Measurements from ENCODE around the gene SOX5. TPM values are rescaled to one million over a fixed set of nuclear protein-coding genes. Genes with fewer than 3 reads are reported as not detected.

SOX5 gene
- polyA plus RNA-seq, 1 donor, result 3.5 TPM

DNA sequence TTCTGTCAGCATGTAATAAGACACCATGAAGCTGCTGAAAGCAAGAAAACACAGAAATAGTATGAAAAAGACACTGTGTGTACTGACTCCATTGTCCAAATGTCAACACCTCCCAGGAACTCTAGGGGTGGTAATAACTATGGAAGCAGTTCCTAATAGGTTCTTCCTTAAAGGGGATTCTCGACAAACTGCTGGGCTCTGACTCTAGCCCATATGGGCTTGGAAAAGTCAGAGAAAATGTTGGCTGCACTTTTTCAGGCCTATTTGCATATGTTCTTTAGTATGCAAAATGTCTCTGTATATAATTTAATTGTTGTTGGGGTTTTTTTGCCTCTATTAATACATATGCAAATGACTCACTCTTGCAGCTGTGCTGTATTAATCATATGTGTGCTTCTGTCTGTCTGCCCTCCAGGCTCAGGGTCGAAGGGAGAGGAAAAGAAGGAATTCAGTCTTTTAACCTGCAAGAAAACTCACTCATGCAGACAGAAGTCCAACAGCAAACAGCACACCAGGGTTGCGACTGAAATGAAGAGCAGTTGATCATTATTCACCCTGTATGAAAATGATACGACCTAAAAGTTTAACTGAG lies 317.6 kb downstream of the SOX5 start:
- Histone ChIP-seq H3K36me3 (ENCODE audit: control insufficient read depth, insufficient read depth, low read length) (no peaks in the 10 kb centered on the region), H3K9me3 (ENCODE audit: control insufficient read depth, low read depth, low read length) (no peaks in the 10 kb centered on the region), H3K4me1 (ENCODE audit: control insufficient read depth, insufficient read depth, low read length) (no peaks in the 10 kb centered on the region), H3K27me3 (ENCODE audit: control insufficient read depth, insufficient read depth, low read length) (no peaks in the 10 kb centered on the region), H3K27ac (ENCODE audit: low read length) (no peak overlapping the region), H3K4me3 (ENCODE audit: low read length) (no peak overlapping the region)
- DNase-seq, result no peak
- 67% methylated on average over 1 of the region's 4 CpGs for WGBS (ENCODE audit: insufficient coverage, low lambda C conversion rate)

DNA sequence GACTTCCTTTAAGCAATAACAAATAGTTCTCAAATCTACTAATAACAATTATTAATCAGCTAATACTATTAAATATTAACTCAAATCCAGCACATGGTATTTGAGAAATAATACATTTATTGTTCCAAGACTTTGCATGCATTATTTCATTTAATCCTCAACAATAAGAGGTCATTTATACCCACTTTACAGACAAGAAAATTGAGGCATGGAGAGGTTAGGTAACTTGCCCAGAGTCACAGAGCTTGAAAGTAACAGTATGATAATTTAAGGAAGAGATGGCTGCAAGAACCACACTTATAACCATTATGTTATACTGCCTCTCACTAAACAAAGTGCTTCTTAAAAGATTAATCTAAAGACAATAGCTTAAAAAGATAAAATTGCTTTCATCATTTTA lies 318.9 kb downstream of the SOX5 start:
- H3K27ac ChIP-seq (ENCODE audit: low read length), result no peak overlapping the region

DNA sequence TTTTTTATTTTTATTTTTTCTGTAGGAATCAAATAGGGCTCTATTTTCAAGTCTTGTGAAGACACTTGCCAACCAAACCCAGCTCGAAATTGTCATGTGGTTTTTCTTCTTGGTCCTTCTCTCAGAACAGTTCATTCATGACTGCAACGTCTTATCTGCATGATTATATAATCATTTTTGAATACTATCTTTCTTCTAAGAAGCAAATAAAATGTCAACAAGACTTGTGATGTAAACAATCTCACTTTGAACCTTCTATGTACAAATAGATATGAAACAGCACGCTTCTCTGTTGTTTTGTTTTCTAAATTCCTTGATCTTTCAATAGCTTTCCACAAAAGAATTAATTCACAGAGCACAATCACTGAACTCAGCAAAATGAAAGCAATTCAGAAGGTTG lies 320.7 kb downstream of the SOX5 start:
- H3K27me3 ChIP-seq (ENCODE audit: control insufficient read depth, insufficient read depth, low read length), result no peaks in the 10 kb centered on the region
- no peak overlapping the region for H3K4me3 ChIP-seq (ENCODE audit: low read length)
- no peak for DNase-seq
- no peaks in the 10 kb centered on the region for H3K4me1 ChIP-seq (ENCODE audit: control insufficient read depth, insufficient read depth, low read length)
- H3K36me3 ChIP-seq (ENCODE audit: control insufficient read depth, insufficient read depth, low read length), result no peaks in the 10 kb centered on the region
- no peaks in the 10 kb centered on the region for H3K9me3 ChIP-seq (ENCODE audit: control insufficient read depth, low read depth, low read length)
- WGBS (ENCODE audit: insufficient coverage, low lambda C conversion rate), result no CpG with 5 or more reads among the region's 3 CpGs
- H3K27ac ChIP-seq (ENCODE audit: low read length), result no peak overlapping the region

More for the DNA sequence above, 318.9 kb downstream of the SOX5 start:
- H3K4me1 ChIP-seq (ENCODE audit: control insufficient read depth, insufficient read depth, low read length), result no peaks in the 10 kb centered on the region
- no peaks in the 10 kb centered on the region for H3K27me3 ChIP-seq (ENCODE audit: control insufficient read depth, insufficient read depth, low read length)
- no peaks in the 10 kb centered on the region for H3K36me3 ChIP-seq (ENCODE audit: control insufficient read depth, insufficient read depth, low read length)
- DNase-seq, result no peak
- H3K9me3 ChIP-seq (ENCODE audit: control insufficient read depth, low read depth, low read length), result no peaks in the 10 kb centered on the region
- no peak overlapping the region for H3K4me3 ChIP-seq (ENCODE audit: low read length)

DNA sequence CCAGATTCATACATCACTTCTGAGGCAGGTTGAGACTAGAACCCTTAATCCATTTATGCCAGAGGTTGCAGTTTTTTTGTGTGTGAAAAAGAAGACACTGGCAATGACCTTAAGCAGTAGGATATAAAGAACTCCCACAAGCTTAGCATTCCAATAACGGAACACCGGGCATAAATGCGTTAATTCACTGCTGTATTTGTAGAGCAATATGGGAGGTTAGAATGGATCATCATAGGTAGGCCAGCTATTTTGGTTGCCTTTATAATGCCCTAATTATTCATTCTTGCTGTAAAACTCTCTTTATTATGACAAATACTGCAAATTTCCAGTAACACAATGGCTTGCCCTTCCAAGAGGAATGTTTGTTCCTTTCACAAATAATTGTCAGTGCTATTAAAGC lies 322.7 kb downstream of the SOX5 start:
- 100% methylated on average over 1 of the region's 3 CpGs for WGBS (ENCODE audit: insufficient coverage, low lambda C conversion rate)
- Histone ChIP-seq H3K4me1 (ENCODE audit: control insufficient read depth, insufficient read depth, low read length) (no peaks in the 10 kb centered on the region), H3K27me3 (ENCODE audit: control insufficient read depth, insufficient read depth, low read length) (no peaks in the 10 kb centered on the region), H3K9me3 (ENCODE audit: control insufficient read depth, low read depth, low read length) (no peaks in the 10 kb centered on the region), H3K4me3 (ENCODE audit: low read length) (no peak overlapping the region), H3K36me3 (ENCODE audit: control insufficient read depth, insufficient read depth, low read length) (no peaks in the 10 kb centered on the region), H3K27ac (ENCODE audit: low read length) (no peak overlapping the region)
- no peak for DNase-seq

DNA sequence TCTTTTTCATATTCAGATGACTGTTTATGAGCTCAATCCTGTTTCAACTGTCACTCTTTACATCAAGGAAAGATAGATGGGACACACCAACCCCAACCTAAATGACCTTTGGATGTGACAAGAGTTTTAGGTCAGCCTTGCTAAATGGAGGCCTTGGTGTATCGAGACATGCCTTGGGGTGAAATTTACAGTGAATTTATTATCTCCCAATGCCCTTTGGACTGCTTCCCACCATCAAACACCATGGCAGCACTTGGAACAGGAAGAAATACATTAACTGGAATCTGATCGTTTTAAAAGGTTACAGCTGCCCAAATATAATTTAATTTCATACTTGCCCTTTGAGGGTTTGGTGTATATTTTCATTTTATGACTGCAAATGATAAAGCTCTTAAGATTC lies 327.6 kb downstream of the SOX5 start:
- no CpG with 5 or more reads among the region's 2 CpGs for WGBS (ENCODE audit: insufficient coverage, low lambda C conversion rate)
- peak; percentile 7 to 52 for DNase-seq
- Histone ChIP-seq H3K36me3 (ENCODE audit: control insufficient read depth, insufficient read depth, low read length) (no peaks in the 10 kb centered on the region), H3K9me3 (ENCODE audit: control insufficient read depth, low read depth, low read length) (no peaks in the 10 kb centered on the region), H3K27ac (ENCODE audit: low read length) (no peak overlapping the region), H3K4me1 (ENCODE audit: control insufficient read depth, insufficient read depth, low read length) (no peaks in the 10 kb centered on the region), H3K4me3 (ENCODE audit: low read length) (no peak overlapping the region), H3K27me3 (ENCODE audit: control insufficient read depth, insufficient read depth, low read length) (no peaks in the 10 kb centered on the region)

DNA sequence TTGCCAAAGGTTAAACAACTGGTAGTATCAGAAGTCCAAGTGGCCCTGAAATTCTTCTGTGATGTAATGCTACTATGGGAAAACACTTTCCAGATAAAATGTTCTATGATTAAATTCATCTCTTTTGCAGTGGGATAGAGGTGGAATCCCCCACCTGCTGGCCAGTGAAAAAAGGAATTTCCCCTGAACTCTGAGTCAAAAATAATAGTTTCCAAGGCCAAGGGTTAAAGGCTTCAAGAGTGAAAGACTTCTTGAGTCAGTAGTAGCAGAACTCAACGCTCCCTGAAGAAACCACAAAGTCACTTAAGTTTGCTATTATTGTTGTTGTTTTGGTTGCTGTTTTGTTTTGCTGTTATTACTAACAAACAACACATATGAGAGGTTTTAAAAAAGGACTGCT lies 330.8 kb downstream of the SOX5 start:
- H3K9me3 ChIP-seq (ENCODE audit: control insufficient read depth, low read depth, low read length), result no peaks in the 10 kb centered on the region
- H3K27ac ChIP-seq (ENCODE audit: low read length), result no peak overlapping the region
- no peaks in the 10 kb centered on the region for H3K4me1 ChIP-seq (ENCODE audit: control insufficient read depth, insufficient read depth, low read length)
- H3K36me3 ChIP-seq (ENCODE audit: control insufficient read depth, insufficient read depth, low read length), result no peaks in the 10 kb centered on the region
- H3K27me3 ChIP-seq (ENCODE audit: control insufficient read depth, insufficient read depth, low read length), result no peaks in the 10 kb centered on the region
- no peak overlapping the region for H3K4me3 ChIP-seq (ENCODE audit: low read length)
- DNase-seq, result no peak
- 80% methylated on average over 1 of the region's 1 CpG for WGBS (ENCODE audit: insufficient coverage, low lambda C conversion rate)

DNA sequence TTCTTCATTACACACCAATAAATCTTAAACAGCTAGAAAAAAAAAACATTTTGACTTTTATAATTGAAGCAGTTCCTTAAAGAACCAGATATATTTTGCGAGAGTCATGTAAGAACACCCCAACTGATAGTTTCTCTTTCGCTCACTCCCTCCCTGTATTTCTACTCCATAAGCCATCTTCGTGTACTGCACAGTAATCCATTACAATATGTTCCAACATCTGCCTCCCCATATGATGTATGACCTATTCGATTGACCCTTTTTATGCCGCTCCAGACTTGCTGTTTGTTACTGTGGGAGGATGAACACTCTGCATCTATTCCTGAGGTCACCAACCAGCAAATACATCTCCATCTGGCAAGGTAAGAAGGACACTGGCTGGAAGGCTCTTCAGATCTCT lies 331.7 kb downstream of the SOX5 start:
- WGBS (ENCODE audit: insufficient coverage, low lambda C conversion rate), result 79% methylated on average over 3 of the region's 5 CpGs
- Histone ChIP-seq H3K4me1 (ENCODE audit: control insufficient read depth, insufficient read depth, low read length) (no peaks in the 10 kb centered on the region), H3K9me3 (ENCODE audit: control insufficient read depth, low read depth, low read length) (no peaks in the 10 kb centered on the region), H3K27me3 (ENCODE audit: control insufficient read depth, insufficient read depth, low read length) (no peaks in the 10 kb centered on the region), H3K4me3 (ENCODE audit: low read length) (no peak overlapping the region), H3K36me3 (ENCODE audit: control insufficient read depth, insufficient read depth, low read length) (no peaks in the 10 kb centered on the region), H3K27ac (ENCODE audit: low read length) (no peak overlapping the region)
- DNase-seq, result no peak

DNA sequence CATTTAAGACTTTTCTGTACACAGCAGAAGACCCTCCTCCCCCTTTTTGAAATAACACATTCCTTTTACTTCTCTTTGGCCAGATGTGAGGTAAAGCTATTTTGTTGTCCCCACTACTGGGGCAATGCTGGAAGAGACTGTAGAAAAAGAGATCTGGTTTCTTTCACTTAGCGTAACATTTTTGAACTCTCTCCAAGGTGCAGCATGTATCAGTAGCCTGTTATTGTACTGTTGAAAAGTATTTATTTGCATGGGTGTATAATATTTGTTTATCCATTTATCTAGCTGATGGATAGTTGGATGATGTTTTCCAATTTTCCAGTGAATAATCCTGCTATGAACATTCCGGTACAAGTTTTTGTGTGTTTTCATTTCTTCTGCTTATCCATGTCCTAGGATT lies 335.2 kb downstream of the SOX5 start:
- H3K4me3 ChIP-seq (ENCODE audit: low read length), result no peak overlapping the region
- H3K4me1 ChIP-seq (ENCODE audit: control insufficient read depth, insufficient read depth, low read length), result no peaks in the 10 kb centered on the region
- H3K9me3 ChIP-seq (ENCODE audit: control insufficient read depth, low read depth, low read length), result no peaks in the 10 kb centered on the region
- peak in 1 of 2 donors; percentile 3 for DNase-seq
- no peaks in the 10 kb centered on the region for H3K36me3 ChIP-seq (ENCODE audit: control insufficient read depth, insufficient read depth, low read length)
- H3K27ac ChIP-seq (ENCODE audit: low read length), result no peak overlapping the region
- no peaks in the 10 kb centered on the region for H3K27me3 ChIP-seq (ENCODE audit: control insufficient read depth, insufficient read depth, low read length)
- no CpG with 5 or more reads among the region's 2 CpGs for WGBS (ENCODE audit: insufficient coverage, low lambda C conversion rate)

DNA sequence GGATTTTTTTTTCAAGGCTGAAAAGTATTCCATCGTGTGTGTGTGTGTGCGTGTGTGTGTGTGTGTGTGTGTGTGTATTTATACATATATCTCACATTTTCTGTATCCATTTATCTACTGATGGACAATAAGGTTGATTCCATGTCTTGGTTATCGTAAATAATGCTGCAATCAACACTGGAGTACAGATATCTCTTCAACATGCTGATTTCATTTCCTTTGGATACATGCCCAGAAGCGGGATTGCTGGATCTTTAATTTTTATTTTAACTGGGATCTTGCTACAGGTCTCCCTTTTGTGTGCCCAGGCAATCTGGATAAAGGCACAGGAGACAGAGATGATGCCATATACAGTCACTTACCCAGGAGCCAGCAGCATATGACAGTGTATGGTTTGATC lies 338.1 kb downstream of the SOX5 start:
- DNase-seq, result no peak
- no peaks in the 10 kb centered on the region for H3K27me3 ChIP-seq (ENCODE audit: control insufficient read depth, insufficient read depth, low read length)
- H3K9me3 ChIP-seq (ENCODE audit: control insufficient read depth, low read depth, low read length), result no peaks in the 10 kb centered on the region
- 71% methylated on average over 1 of the region's 4 CpGs for WGBS (ENCODE audit: insufficient coverage, low lambda C conversion rate)
- no peak overlapping the region for H3K4me3 ChIP-seq (ENCODE audit: low read length)
- no peaks in the 10 kb centered on the region for H3K4me1 ChIP-seq (ENCODE audit: control insufficient read depth, insufficient read depth, low read length)
- no peaks in the 10 kb centered on the region for H3K36me3 ChIP-seq (ENCODE audit: control insufficient read depth, insufficient read depth, low read length)
- H3K27ac ChIP-seq (ENCODE audit: low read length), result no peak overlapping the region

DNA sequence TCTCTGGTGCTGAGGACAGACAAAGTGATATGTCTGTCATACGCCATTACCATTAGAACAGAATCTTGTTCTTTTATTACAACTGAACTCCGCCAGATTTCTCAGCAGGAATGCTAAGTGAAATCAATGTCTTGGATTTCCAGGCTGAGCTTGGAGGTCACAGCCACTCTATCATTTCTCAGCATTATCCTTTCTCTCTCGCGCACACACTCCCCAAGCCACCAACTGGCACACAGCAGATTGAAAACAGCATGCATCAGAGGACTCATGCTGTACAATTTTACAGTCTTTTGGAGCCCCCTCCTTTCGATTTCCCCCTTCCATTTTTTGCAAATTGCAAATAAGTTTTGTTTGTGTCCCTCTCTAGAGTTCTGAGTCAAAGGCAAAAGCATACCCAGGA lies 348.6 kb downstream of the SOX5 start:
- Histone ChIP-seq H3K27me3 (ENCODE audit: control insufficient read depth, insufficient read depth, low read length) (no peaks in the 10 kb centered on the region), H3K9me3 (ENCODE audit: control insufficient read depth, low read depth, low read length) (no peaks in the 10 kb centered on the region), H3K4me1 (ENCODE audit: control insufficient read depth, insufficient read depth, low read length) (no peaks in the 10 kb centered on the region), H3K4me3 (ENCODE audit: low read length) (no peak overlapping the region), H3K27ac (ENCODE audit: low read length) (no peak overlapping the region), H3K36me3 (ENCODE audit: control insufficient read depth, insufficient read depth, low read length) (no peaks in the 10 kb centered on the region)
- no peak for DNase-seq
- no CpG with 5 or more reads among the region's 5 CpGs for WGBS (ENCODE audit: insufficient coverage, low lambda C conversion rate)

DNA sequence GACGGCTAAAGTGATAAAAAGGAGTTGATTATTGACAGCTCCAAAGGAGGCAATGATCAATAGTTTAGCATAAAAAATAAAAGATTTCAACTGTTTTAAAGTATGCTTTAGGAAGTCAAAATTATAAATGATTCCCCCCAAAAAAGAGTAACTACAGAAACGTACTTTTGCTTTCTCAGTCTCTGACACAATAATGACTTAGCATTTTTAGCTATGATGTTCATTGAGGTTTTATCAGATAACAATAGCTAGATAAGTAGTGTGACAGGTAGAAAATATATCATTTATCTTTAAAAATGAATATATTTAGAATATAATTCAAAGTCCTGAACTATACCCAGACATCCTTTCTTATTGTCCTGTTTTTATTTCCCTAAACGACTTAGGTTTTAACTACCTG lies 352.9 kb downstream of the SOX5 start:
- H3K27ac ChIP-seq (ENCODE audit: low read length), result no peak overlapping the region
- DNase-seq, result no peak
- no peaks in the 10 kb centered on the region for H3K9me3 ChIP-seq (ENCODE audit: control insufficient read depth, low read depth, low read length)
- WGBS (ENCODE audit: insufficient coverage, low lambda C conversion rate), result 67% methylated on average over 1 of the region's 3 CpGs
- H3K27me3 ChIP-seq (ENCODE audit: control insufficient read depth, insufficient read depth, low read length), result no peaks in the 10 kb centered on the region
- H3K36me3 ChIP-seq (ENCODE audit: control insufficient read depth, insufficient read depth, low read length), result no peaks in the 10 kb centered on the region
- H3K4me3 ChIP-seq (ENCODE audit: low read length), result no peak overlapping the region
- no peaks in the 10 kb centered on the region for H3K4me1 ChIP-seq (ENCODE audit: control insufficient read depth, insufficient read depth, low read length)
